ENCODE data around the gene ARID2.

DNA sequence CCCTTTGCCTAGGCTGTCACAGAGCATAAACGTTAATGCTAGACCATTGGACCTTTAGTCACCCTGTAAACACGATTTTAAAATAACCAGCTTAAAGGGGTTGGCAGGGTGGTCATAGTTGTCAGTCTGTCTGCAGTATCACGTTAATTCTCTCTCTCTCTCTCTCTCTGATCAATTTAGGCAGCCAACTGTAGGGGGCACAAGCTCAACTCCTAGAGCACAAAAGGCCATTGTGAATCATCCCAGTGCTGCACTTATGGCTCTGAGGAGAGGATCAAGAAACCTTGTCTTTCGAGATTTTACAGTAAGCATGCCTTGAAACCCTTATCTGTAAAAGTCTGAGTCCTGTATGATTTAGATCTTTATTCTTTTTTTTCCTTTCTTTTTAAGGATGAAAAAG lies 163.7 kb downstream of the ARID2 start:
- TF ChIP-seq, protein P1, sequence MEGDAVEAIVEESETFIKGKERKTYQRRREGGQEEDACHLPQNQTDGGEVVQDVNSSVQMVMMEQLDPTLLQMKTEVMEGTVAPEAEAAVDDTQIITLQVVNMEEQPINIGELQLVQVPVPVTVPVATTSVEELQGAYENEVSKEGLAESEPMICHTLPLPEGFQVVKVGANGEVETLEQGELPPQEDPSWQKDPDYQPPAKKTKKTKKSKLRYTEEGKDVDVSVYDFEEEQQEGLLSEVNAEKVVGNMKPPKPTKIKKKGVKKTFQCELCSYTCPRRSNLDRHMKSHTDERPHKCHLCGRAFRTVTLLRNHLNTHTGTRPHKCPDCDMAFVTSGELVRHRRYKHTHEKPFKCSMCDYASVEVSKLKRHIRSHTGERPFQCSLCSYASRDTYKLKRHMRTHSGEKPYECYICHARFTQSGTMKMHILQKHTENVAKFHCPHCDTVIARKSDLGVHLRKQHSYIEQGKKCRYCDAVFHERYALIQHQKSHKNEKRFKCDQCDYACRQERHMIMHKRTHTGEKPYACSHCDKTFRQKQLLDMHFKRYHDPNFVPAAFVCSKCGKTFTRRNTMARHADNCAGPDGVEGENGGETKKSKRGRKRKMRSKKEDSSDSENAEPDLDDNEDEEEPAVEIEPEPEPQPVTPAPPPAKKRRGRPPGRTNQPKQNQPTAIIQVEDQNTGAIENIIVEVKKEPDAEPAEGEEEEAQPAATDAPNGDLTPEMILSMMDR (IDR thresholded peaks at IDR 0.05 in 4 of 5, conservative IDR thresholded peaks at IDR 0.05 in 1 of 5) = no peak
- TF ChIP-seq POLR2A (IDR thresholded peaks at IDR 0.05) = no peak

All from gastrocnemius medialis (tissue), 4 donors.